ENCODE results near the gene SSMEM1. TPM values are rescaled to one million over a fixed set of nuclear protein-coding genes. Genes with fewer than 3 reads are reported as not detected.
"Not testable (repeated sequence)": the region's sequence is repeated elsewhere in the genome, so short reads cannot be mapped to it uniquely, and the experiment has no call there.

Gene SSMEM1
- total and polyA plus RNA-seq, 12 donors, result 0.06 to 0.13 TPM; not detected in 10

GRCh38 chr7:130240240-130240639, 32.6 kb downstream of the SSMEM1 start:
- DNase-seq, result no peak
- H3K4me1 ChIP-seq (replicated peaks in 1 of 2), result no peaks in the 10 kb centered on the region
- intact Hi-C loops (cut with DNase I), result loop anchor here in 1 of 2 donors (10.0 kb wide), 1 partner anchor 475 kb away; no protein-coding TSS in a partner anchor
- 87 to 97% (median 92%) methylated on average over 1 of the region's 1 CpG for WGBS, 4 donors
- no peak for TF ChIP-seq POLR2A (IDR thresholded peaks at IDR 0.05)
- no peak for TF ChIP-seq CTCF (IDR thresholded peaks at IDR 0.05)
- no peak overlapping the region for H3K27ac ChIP-seq
- H3K9me3 ChIP-seq (replicated peaks in 1 of 3), result no peaks in the 10 kb centered on the region
- H3K4me3 ChIP-seq, result no peak overlapping the region
- no peaks in the 10 kb centered on the region for H3K36me3 ChIP-seq (replicated peaks in 1 of 2)
- H3K27me3 ChIP-seq, result no peaks in the 10 kb centered on the region

GRCh38 chr7:130242198-130243014, 34.7 kb downstream of the SSMEM1 start:
- 41 to 52% (median 49%) methylated on average over 5 of the region's 5 CpGs for WGBS, 4 donors
- H3K36me3 ChIP-seq (replicated peaks in 1 of 2), result no peaks in the 10 kb centered on the region
- no peak overlapping the region for H3K27ac ChIP-seq
- no peaks in the 10 kb centered on the region for H3K4me1 ChIP-seq (replicated peaks in 1 of 2)
- intact Hi-C loops (cut with DNase I), result loop anchor here in 1 of 2 donors (10.0 kb wide), 1 partner anchor 472 kb away; no protein-coding TSS in a partner anchor
- TF ChIP-seq POLR2A (IDR thresholded peaks at IDR 0.05) (no peak), CTCF (IDR thresholded peaks at IDR 0.05) (peak; percentile 60 to 92 (median 85))
- H3K4me3 ChIP-seq, result no peak overlapping the region
- DNase-seq, result peak; percentile 54 to 74 (median 65)
- no peaks in the 10 kb centered on the region for H3K27me3 ChIP-seq
- H3K9me3 ChIP-seq (replicated peaks in 1 of 3), result no peaks in the 10 kb centered on the region

- not testable (repeated sequence) for H3K27ac ChIP-seq; H3K9me3 ChIP-seq (replicated peaks in 1 of 3); H3K4me1 ChIP-seq (replicated peaks in 1 of 2); H3K4me3 ChIP-seq; H3K27me3 ChIP-seq; H3K36me3 ChIP-seq (replicated peaks in 1 of 2)
- DNase-seq, result peak in 1 of 7 donors; percentile 4
- intact Hi-C loops (cut with DNase I), result loop anchor here in 1 of 2 donors (10.0 kb wide), 1 partner anchor 471 kb away; no protein-coding TSS in a partner anchor
- WGBS, 4 donors, result 7 to 36% (median 22%) methylated on average over 1 of the region's 1 CpG
Observed at GRCh38 chr7:130243486-130243885, 35.8 kb downstream of the SSMEM1 start.

GRCh38 chr7:130246491-130246890, 38.8 kb downstream of the SSMEM1 start:
- not testable (repeated sequence) for H3K4me1 ChIP-seq (replicated peaks in 1 of 2); H3K36me3 ChIP-seq (replicated peaks in 1 of 2); H3K27me3 ChIP-seq; H3K27ac ChIP-seq; H3K4me3 ChIP-seq; DNase-seq; H3K9me3 ChIP-seq (replicated peaks in 1 of 3)
- intact Hi-C loops (cut with DNase I), result loop anchor here in 1 of 2 donors (10.0 kb wide), 1 partner anchor 468 kb away; no protein-coding TSS in a partner anchor
- 71 to 85% (median 79%) methylated on average over 1 of the region's 1 CpG for WGBS, 4 donors

GRCh38 chr7:130248842-130249241, 41.2 kb downstream of the SSMEM1 start:
- H3K4me1 ChIP-seq (replicated peaks in 1 of 2); H3K4me3 ChIP-seq; H3K27me3 ChIP-seq; H3K36me3 ChIP-seq (replicated peaks in 1 of 2); H3K9me3 ChIP-seq (replicated peaks in 1 of 3); H3K27ac ChIP-seq; DNase-seq: not testable (repeated sequence)
- WGBS, 4 donors, result 93 to 96% (median 95%) methylated on average over 5 of the region's 5 CpGs
- intact Hi-C loops (cut with DNase I), result loop anchor here in 1 of 2 donors (10.0 kb wide), 1 partner anchor 466 kb away; no protein-coding TSS in a partner anchor

- intact Hi-C loops (cut with DNase I), result loop anchor here in 1 of 2 donors (10.0 kb wide), 1 partner anchor 465 kb away; no protein-coding TSS in a partner anchor
- not testable (repeated sequence) for DNase-seq; H3K27me3 ChIP-seq; H3K36me3 ChIP-seq (replicated peaks in 1 of 2); H3K9me3 ChIP-seq (replicated peaks in 1 of 3); H3K4me1 ChIP-seq (replicated peaks in 1 of 2); H3K27ac ChIP-seq; H3K4me3 ChIP-seq
- 86 to 99% (median 92%) methylated on average over 3 of the region's 3 CpGs for WGBS, 4 donors
Observed at GRCh38 chr7:130249626-130250025, 42.0 kb downstream of the SSMEM1 start.
